ENCODE data around the gene MARS1.
A peak's percentile ranks its signal among the peaks of the same experiment; 100 is the strongest.

The MARS1 gene

DNA sequence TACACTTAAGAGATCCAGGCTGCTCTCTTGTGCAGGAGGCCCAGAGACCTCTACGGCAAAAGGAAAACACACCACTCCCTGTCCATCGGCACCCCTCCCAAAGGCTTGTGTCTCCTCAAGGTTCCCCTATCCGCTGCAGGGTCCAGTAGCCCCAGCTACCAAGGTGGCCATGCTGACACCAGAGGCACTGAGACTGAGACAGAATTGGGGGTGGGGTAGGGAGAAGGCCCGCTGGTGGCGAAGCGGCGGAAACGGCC, 31.9 kb downstream of the MARS1 start:
- H3K4me3 ChIP-seq (ENCODE audit: low read length): peak overlapping the region; percentile 90
- H3K36me3 ChIP-seq (replicated peaks; ENCODE audit: low read depth, low read length): peaks cover 47% of the 10 kb centered on the region
- H3K4me1 ChIP-seq (ENCODE audit: low read length): peaks cover 36% of the 10 kb centered on the region
- H4K20me1 ChIP-seq (ENCODE audit: insufficient read depth, low read length): peaks cover 34% of the 10 kb centered on the region
- TF ChIP-seq, protein P1, sequence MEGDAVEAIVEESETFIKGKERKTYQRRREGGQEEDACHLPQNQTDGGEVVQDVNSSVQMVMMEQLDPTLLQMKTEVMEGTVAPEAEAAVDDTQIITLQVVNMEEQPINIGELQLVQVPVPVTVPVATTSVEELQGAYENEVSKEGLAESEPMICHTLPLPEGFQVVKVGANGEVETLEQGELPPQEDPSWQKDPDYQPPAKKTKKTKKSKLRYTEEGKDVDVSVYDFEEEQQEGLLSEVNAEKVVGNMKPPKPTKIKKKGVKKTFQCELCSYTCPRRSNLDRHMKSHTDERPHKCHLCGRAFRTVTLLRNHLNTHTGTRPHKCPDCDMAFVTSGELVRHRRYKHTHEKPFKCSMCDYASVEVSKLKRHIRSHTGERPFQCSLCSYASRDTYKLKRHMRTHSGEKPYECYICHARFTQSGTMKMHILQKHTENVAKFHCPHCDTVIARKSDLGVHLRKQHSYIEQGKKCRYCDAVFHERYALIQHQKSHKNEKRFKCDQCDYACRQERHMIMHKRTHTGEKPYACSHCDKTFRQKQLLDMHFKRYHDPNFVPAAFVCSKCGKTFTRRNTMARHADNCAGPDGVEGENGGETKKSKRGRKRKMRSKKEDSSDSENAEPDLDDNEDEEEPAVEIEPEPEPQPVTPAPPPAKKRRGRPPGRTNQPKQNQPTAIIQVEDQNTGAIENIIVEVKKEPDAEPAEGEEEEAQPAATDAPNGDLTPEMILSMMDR (IDR thresholded peaks at IDR 0.05; ENCODE audit: low read depth, low read length): no peak
- no peak for TF ChIP-seq EZH2phosphoT487 (IDR thresholded peaks at IDR 0.05; ENCODE audit: low read depth)
- H3K27ac ChIP-seq (ENCODE audit: low read length): peak overlapping the region; percentile 87
- peak overlapping the region; percentile 87 for H3K4me2 ChIP-seq (ENCODE audit: low read length)
- H3K27me3 ChIP-seq (ENCODE audit: low read depth, low read length): no peaks in the 10 kb centered on the region
- no peaks in the 10 kb centered on the region for H3K9me3 ChIP-seq (ENCODE audit: insufficient read depth, low read length)
- peak overlapping the region; percentile 96 for H3K9ac ChIP-seq (ENCODE audit: low read length)
- H2AFZ ChIP-seq (ENCODE audit: low read depth, low read length): no peak overlapping the region
- H3K79me2 ChIP-seq (ENCODE audit: low read length): peaks cover 42% of the 10 kb centered on the region

DNA sequence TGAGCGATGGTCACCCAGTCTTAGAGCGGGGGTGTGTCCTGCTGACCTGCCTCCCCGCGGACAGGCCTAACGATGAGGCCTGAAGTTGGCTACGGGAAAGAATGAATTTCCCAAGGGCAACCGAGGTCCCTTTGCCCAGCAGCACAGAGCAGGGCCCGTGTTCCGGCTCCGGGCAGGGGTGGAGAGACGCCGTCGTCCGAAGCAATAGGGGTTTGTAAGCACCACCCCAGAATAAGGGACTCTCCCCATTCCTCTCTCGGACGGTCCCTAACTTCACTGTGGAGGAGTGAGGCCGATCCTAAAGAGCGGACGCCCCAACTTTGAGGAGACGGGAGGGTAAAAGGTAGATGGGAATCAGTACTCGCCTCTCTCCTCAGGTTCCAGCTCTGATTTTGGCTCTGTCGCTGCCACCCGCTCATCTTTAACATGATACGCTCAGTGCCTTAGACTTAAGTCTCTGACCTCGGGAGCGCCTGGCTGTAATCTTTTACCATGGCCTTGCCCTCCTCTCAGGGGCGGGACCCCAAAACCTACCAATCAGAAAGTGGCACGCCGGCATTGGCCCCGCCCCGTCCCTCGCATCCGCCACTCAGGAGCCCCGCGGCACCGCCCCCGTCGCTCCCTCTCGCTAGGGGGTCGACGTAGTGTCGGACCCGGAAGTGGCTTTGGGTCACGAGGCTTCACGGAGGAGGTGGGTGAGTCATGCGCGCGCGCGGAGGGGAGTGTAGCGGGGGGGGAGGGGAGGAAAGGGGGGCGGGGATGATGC, 32.4 kb downstream of the MARS1 start, which contains the start of gene DDIT3:
Gene DDIT3, minus strand, starts transcription at position 462 of the 766 bp plus-strand sequence. CDS start 3,108 bp downstream, outside the sequence.
- peak within 1 kb of the TSS; percentile 96 for H3K9ac ChIP-seq (ENCODE audit: low read length)
- peaks cover 33% of the 10 kb centered on the region for H4K20me1 ChIP-seq (ENCODE audit: insufficient read depth, low read length)
- H3K27me3 ChIP-seq (ENCODE audit: low read depth, low read length): no peaks in the 10 kb centered on the region
- no peaks in the 10 kb centered on the region for H3K9me3 ChIP-seq (ENCODE audit: insufficient read depth, low read length)
- H3K27ac ChIP-seq (ENCODE audit: low read length): peak within 1 kb of the TSS; percentile 94
- peak within 1 kb of the TSS; percentile 87 for H3K4me2 ChIP-seq (ENCODE audit: low read length)
- peak within 1 kb of the TSS; percentile 94 for H3K4me3 ChIP-seq (ENCODE audit: low read length)
- peaks cover 36% of the 10 kb centered on the region for H3K4me1 ChIP-seq (ENCODE audit: low read length)
- no peak for TF ChIP-seq EZH2phosphoT487 (IDR thresholded peaks at IDR 0.05; ENCODE audit: low read depth)
- TF ChIP-seq, protein P1 (IDR thresholded peaks at IDR 0.05; ENCODE audit: low read depth, low read length): no peak
- peaks cover 44% of the 10 kb centered on the region for H3K36me3 ChIP-seq (replicated peaks; ENCODE audit: low read depth, low read length)
- H3K79me2 ChIP-seq (ENCODE audit: low read length): peaks cover 42% of the 10 kb centered on the region
- peak within 1 kb of the TSS; percentile 66; the same call in 1 of the 2 replicates for H2AFZ ChIP-seq (ENCODE audit: low read depth, low read length)

DNA sequence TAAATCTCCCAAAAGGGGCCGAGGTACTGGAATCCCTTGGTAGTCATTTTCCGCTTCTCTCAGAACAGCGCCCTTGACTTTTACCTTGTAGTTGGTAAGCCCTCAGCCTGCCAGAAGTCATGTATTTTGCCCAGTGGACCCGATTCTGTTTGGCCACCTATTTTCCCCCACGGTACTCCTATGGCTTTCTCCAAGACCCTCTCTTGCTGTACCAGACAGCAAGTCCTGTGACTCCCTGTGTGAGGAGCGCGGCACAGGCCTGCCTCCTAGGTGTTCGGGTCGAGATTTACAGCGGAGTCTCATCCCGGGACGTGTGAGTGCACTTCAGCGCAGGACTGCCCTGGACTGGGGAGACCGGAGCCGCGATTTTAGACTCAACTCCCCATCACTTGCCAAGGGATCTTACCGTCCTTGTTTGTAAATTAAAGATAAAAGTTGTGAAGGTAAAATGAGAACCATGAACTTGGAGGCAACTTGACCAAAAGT, 33.7 kb downstream of the MARS1 start:
- TF ChIP-seq, protein P1 (IDR thresholded peaks at IDR 0.05; ENCODE audit: low read depth, low read length): no peak; the same call in 1 of the 2 replicates
- TF ChIP-seq EZH2phosphoT487 (IDR thresholded peaks at IDR 0.05; ENCODE audit: low read depth): no peak
- Histone ChIP-seq H3K36me3 (replicated peaks; ENCODE audit: low read depth, low read length) (peaks cover 36% of the 10 kb centered on the region), H3K79me2 (ENCODE audit: low read length) (peaks cover 42% of the 10 kb centered on the region), H3K27me3 (ENCODE audit: low read depth, low read length) (no peaks in the 10 kb centered on the region), H2AFZ (ENCODE audit: low read depth, low read length) (peak overlapping the region; percentile 82; the same call in 1 of the 2 replicates), H3K4me3 (ENCODE audit: low read length) (peak overlapping the region; percentile 94), H3K9me3 (ENCODE audit: insufficient read depth, low read length) (no peaks in the 10 kb centered on the region), H3K4me1 (ENCODE audit: low read length) (peaks cover 36% of the 10 kb centered on the region), H3K27ac (ENCODE audit: low read length) (peak overlapping the region; percentile 94), H3K4me2 (ENCODE audit: low read length) (peak overlapping the region; percentile 69), H3K9ac (ENCODE audit: low read length) (peak overlapping the region; percentile 90), H4K20me1 (ENCODE audit: insufficient read depth, low read length) (peaks cover 28% of the 10 kb centered on the region)

DNA sequence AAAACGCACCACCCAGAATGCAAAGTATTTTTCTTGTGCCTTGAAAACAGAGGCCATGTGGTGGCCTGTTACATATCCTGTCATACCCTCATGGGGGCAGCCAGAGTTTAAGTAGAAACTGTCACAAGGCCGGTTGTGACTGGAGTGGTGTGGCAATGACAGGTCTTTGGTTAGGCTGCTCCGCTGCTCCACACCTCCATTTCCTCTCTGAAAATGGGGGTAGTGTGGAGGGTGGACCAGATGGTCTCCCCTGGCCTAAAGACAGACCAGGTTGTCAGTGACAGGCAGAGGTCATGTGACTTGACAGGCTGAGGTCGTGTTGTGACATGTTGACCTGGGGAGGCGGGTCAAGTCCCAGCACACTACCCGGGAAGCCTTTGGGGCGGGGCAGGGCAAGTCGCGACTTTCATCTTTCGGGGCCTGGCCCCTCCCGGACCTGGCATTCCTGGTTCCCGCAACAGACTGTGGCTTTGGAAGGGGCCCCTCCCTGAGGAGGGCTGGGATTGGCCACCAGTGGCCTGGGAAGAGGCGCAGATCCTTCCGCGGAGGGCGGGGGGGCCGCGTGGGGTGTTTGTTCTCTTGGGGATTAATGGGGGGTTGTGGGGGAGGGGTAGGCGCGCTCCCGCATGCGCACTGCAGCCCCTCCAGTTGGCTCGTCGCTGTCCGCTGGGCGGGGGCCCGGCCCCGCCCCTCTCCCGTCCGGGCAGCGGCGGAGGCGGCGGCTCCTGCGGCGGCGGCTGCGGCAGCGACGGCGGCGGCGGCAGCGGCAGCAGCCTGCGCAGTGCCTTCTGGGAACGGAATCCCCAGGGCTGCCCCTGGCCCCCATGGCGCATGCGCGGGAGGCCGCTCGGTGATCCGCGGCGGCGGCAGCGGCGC, 34.4 kb downstream of the MARS1 start, which contains the start of gene MBD6:
Gene MBD6, plus strand, starts transcription at position 814 of the 876 bp plus-strand sequence. CDS start 1,480 bp downstream, outside the sequence.
- Histone ChIP-seq H4K20me1 (ENCODE audit: insufficient read depth, low read length) (peaks cover 28% of the 10 kb centered on the region), H3K36me3 (replicated peaks; ENCODE audit: low read depth, low read length) (peaks cover 34% of the 10 kb centered on the region), H3K4me1 (ENCODE audit: low read length) (peaks cover 36% of the 10 kb centered on the region)

More for the DNA sequence above, 34.4 kb downstream of the MARS1 start, which contains the start of gene MBD6:
- Histone ChIP-seq H3K4me3 (ENCODE audit: low read length) (peak within 1 kb of the TSS; percentile 94), H3K27ac (ENCODE audit: low read length) (peak within 1 kb of the TSS; percentile 94), H3K9ac (ENCODE audit: low read length) (peak within 1 kb of the TSS; percentile 90), H3K79me2 (ENCODE audit: low read length) (peaks cover 42% of the 10 kb centered on the region), H3K9me3 (ENCODE audit: insufficient read depth, low read length) (no peaks in the 10 kb centered on the region), H3K4me2 (ENCODE audit: low read length) (peak within 1 kb of the TSS; percentile 91), H3K27me3 (ENCODE audit: low read depth, low read length) (no peaks in the 10 kb centered on the region), H2AFZ (ENCODE audit: low read depth, low read length) (peak within 1 kb of the TSS; percentile 82)
- TF ChIP-seq, protein P1 (IDR thresholded peaks at IDR 0.05; ENCODE audit: low read depth, low read length): no peak
- TF ChIP-seq EZH2phosphoT487 (IDR thresholded peaks at IDR 0.05; ENCODE audit: low read depth): no peak

All from OCI-LY3 (cell line).